SW 1271 (cell line): ENCODE results near the gene DDX52.
A peak's percentile ranks its signal among the peaks of the same experiment; 100 is the strongest.
"Not testable (repeated sequence)": the region's sequence is repeated elsewhere in the genome, so short reads cannot be mapped to it uniquely, and the experiment has no call there.

Experiments
- DNase-seq, 2 experiments: peaks; one replicate each; lab custom pipeline; 2025; lab: John Stamatoyannopoulos, UW

The DDX52 gene, protein sequence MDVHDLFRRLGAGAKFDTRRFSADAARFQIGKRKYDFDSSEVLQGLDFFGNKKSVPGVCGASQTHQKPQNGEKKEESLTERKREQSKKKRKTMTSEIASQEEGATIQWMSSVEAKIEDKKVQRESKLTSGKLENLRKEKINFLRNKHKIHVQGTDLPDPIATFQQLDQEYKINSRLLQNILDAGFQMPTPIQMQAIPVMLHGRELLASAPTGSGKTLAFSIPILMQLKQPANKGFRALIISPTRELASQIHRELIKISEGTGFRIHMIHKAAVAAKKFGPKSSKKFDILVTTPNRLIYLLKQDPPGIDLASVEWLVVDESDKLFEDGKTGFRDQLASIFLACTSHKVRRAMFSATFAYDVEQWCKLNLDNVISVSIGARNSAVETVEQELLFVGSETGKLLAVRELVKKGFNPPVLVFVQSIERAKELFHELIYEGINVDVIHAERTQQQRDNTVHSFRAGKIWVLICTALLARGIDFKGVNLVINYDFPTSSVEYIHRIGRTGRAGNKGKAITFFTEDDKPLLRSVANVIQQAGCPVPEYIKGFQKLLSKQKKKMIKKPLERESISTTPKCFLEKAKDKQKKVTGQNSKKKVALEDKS

DNA sequence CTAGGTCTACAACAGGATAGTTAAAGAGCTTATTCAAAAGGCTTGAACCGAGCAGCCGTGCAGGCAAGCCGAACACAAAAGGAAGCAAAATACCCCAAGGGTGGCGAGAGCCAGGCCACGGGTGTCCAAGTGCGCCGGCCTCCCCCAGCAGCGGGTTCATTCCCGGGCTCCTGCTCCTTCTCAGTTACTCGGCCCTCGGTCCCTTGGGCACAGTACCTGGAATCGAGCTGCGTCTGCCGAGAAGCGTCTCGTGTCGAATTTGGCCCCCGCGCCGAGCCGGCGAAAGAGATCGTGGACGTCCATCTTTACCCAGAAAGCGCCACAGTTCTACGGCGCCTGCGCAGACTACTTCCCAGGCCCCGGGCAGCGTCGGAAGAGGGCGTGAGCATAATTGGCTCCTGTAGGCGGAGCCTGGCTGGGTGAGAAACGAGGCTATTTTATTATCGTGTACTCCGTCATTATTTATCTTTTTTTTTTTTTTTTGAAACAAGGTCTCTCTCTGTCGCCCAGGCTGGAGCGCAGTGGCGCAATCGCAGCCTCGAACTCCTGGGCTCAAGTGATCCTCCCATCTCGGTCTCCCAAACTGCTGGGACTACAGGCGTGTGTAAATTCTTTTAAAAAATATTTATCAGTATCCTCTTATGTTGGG is at the start of gene DDX52:
TSS of gene DDX52 (minus strand) at position 329 of the 649 bp plus-strand sequence. CDS start at position 303, 26 bp downstream.
- peak; percentile 80 to 87 for DNase-seq

DNA sequence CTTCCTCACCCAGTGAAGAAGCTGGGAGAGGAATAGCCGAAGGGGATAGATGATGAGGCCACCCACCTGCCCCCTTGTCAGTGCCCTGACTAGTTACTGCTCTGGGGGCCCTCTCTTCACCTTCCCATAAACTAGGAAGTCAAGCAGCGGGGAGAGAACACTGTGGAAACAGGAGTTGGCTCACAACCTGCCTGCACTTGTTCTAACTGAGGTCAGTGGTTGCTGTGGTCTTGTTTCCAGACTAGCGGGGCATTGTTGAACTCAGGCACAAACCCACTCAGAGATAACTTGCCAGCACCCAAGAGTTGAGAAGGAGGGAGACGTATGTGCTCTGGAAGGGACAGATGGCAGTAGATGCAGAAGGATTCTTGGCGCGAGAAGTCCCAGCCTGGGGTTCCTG is 48.6 kb upstream of the DDX52 start:
- no peak for DNase-seq

DNA sequence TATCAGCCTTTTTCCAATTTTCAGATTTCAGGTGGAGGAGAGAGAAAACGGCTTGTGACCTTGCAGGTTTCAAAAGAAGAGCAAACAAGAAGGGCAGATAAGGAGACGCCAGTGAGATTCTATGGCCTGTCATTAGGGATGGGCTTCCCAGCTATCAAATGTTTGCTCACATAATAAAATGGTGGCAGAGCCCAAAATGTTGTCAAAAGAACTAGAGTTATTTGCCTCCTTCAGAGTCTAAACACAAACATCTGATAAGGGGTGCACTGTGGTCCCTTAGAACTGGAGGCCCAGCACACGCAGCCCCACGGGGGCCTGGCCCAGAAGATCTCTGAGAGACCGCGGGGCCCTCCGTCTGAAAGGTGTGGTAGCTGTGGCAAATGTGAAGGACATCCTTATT is 46.1 kb upstream of the DDX52 start:
- no peak for DNase-seq

DNA sequence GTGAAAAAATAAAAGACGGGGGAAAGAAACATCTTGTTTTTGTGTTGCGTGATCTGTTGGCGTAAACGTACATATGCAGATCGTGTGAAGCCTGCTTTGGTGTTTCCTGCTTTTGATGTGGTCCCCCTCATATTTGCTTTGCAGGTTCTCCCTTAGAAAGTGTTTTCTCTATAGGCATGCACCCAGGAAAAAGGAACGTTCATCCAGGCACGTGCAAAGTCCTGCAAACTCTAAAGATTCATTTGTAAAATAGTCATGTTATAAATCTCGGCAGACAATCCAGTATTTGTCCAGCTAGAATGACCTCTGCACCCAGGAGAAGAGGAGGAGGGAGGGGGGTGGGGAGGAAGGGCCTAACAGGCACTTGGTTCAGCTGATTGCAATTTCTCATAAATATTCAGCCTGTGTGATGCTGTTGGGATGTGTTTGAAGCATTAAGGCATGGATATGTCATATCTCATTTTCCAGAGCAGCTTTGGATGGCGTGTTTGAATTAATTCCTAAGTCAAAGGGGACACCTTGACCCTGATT is 40.3 kb upstream of the DDX52 start:
- no peak for DNase-seq

DNA sequence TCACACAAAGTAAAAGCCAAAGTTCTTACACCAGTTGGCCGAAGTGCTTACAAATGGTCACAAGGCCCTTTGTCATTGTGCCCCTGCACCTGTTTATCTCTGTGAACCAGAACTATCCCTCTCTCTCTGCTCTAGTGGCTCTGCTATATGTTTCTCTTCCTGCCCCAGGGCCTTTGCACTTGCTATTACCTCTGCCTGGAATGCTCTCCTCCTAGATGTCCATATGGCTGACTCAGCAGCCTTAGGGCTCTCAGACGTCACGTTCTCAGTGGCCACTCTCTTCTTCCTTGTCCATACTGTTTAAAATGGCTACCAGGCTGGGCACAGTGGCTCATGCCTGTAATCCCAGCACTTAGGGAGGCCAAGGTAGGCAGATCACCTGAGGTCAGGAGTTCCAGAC is 38.8 kb upstream of the DDX52 start:
- DNase-seq, result no peak

DNA sequence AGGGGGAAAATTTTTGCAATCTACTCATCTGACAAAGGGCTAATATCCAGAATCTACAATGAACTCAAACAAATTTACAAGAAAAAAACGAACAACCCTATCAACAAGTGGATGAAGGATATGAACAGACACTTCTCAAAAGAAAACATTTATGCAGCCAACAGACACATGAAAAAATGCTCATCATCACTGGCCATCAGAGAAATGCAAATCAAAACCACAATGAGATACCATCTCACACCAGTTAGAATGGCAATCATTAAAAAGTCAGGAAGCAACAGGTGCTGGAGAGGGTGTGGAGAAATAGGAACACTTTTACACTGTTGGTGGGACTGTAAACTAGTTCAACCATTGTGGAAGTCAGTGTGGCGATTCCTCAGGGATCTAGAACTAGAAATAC is 36.7 kb upstream of the DDX52 start:
- DNase-seq, result not testable (repeated sequence)

DNA sequence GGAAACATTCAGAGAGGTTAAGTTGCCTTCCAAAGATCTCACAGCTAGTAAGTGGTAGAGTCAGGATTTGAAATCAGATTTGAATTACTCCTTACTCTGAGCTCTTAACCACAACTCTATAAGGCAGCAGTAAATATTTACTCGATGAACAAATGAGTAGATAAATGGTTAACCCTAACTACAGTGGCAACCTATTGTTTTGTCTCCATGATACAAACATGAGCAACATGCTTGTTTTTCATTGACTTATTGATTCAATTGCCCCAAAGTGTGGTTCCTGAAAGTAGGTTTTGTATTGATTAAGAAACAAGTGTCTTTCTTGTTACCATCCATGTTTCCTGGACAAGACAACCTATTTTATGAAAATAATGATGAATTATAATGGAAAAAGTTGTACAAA is 34.8 kb upstream of the DDX52 start:
- no peak for DNase-seq

DNA sequence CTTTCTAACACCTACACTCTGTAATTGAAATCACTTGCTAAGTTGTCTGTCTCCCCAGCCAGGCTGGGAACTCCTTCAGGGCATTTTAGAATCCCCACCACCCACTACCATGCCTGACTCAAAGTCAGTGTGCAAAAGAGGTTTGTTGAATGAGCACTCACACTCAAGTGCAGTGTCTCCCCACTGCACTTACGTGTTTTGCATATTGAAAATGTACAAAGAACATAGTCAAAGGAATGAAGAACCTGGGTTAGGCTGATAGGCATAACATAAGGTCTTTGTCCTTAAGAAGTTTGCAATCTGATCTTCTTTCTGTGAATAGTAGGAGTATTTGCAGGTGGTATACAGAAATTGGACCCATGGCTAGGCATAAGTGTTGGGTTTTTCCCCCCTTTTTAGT is 33.8 kb upstream of the DDX52 start:
- DNase-seq, result no peak

DNA sequence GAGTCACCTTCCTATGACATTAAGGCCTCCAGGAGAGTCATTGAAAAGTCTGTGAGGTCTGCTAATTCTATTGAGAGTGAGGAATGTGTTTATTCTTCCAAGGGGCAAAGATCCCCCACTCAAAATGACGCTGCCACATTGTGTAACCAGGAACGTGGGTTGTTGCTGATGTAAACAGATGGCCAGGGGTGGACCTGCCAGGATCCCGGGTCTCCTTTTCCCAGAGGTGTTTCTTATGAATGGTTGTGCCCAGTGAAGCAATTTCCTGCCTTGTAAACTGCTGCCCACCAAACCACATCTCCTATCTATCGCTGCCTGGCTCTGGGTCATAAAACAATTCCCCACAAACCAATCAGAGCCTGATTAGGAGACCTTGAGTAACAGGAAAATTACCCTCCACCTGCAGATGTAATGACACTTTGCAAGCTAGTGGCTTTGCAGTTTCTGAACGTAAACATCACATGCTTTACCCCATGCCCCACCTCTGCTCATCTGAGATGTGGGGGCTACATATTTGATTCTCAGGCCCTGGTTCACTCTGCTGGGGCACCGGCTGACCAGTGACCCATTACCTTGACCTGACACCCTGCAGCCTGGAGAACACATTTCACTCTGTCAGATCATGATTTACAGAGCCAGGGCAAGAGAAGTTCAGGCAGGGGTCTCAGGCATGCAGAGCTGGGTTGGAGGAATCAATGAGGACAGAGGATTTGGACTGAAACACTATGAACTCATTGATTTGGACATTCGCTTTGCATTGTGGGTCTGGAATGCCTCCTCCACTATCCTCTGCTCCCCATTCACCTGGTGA is 33.1 kb upstream of the DDX52 start:
- DNase-seq, result no peak

DNA sequence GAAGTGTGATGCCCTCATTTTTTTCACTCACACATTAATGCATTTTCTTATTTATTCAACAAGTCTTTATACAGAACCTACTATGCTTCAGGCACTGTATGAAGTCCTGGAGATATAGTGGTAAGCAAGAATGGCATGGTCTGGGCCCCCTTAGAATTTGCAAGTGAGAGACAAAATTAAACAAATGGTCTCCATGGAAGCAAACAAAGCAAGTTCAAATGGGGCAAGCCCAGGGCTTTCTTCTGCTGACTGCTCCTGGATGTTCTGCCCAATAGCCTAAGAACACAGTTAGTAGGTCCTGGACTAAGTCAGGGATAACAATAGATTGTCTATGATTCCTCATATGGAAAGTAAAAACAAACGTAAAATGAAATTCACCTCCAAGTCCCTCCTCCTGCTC is 31.3 kb upstream of the DDX52 start:
- DNase-seq, result no peak

DNA sequence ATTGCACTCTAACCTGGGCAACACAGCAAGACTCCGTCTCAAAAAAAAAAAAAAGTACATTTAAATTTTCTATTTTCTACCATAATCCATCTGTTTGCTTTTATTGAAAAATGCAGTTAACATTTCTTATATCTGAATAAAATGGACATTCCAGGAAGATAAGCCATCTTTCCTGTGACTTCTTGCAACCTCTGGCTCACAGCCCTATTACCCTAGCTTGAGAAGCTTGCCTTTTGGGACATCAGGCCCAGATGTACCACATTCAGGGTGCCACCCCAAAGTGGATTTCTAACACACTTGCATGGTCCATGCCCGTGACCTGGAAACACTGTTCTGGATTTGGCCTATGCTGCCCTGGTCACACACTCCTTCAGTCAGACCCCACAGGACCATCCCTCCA is 30.1 kb upstream of the DDX52 start:
- DNase-seq, result no peak

DNA sequence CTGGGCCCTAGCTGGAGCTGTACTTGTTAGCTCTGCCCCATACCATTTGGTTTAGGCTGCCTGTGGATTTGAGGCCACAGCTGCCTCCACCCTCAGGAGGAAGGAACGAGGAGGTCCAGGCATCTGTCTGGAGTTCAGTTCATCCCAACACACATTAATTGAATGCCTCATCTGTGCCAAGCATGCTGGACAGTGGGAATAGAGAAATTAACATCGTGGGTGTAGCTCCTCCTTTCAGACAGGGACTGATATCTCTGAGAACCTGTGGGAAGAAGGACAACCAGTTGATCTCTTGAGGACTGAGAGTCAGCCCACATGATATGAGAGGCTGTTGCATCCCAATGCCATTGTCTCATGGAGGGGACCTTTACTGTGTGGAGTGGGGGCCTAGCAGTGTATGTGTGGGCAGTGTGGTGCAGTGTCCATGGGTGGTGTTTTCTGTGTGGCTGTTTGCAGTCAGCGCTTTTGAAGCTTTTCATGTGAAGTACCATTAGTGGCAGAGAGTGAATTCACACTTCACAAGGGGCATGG is 29.4 kb upstream of the DDX52 start:
- no peak for DNase-seq

DNA sequence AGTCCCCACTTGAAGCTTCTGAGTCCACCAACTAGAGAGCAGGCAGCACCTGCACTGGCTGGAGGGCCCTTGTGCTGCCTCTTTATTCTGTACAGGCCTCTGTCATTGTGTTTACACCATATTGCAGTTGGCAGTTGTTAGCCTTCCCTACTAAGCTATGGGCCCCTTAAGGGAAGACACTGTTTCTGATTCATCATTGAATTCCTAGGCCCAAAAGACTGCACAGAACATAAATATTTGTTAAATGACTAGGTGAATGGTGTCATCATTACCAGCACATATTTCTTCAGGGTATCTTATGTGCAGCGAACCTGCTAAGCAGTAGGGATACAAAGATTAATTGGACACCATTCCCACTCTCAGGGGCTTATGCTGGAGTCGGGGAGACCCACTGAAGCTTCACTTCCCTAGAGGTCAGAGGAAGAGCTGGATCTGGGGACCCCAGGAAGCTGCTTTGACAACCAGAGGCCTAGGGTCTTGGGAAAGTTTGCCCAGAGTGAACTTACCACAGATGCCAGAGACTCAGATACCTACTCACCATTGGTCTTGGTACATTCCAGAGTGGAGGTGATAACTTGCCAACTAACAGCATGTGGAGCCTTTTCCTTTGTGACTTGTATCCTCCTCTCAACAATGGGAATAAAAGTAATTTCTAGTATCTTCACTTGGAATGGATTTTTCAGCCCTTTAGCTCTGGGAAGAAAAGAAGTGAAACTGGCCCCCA is 28.7 kb upstream of the DDX52 start:
- DNase-seq, result peak; percentile 45 to 69

DNA sequence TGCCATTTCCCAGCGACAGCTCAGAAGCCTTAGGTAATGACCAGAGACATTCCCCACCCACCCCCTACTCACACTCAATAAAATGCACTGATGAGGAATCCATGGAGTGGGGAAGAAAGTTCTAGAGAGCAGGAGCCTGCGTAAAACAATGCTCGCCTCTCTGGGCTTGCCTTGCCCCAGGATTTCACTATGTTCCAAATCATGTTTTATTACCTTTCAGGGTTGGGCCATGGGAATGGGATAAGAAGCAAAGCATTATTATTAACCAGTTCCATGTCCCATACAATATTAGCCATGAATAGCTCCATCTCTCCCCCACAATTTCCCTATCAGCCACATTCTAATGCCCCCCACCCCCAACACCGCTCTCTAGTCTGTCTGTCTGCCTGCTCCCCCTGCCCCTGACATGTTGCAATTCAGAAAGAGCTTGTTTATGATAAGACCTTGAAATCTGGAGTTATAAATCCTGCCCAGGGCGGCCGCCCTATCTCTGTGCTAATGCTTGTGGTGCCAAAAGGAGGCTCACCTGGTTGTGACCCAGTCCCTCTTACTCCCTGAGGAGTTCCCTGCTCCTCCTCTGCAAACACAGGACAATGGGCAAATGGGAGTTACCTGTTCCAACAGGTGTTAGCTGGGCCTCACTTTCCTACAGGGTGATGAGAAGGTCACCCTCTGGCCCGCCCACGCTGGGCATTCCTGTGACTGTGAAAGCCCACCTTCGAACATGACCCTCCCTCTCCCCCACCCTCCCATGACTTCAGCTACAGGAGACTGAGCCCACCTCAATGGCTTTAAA is 28.0 kb upstream of the DDX52 start:
- no peak for DNase-seq

DNA sequence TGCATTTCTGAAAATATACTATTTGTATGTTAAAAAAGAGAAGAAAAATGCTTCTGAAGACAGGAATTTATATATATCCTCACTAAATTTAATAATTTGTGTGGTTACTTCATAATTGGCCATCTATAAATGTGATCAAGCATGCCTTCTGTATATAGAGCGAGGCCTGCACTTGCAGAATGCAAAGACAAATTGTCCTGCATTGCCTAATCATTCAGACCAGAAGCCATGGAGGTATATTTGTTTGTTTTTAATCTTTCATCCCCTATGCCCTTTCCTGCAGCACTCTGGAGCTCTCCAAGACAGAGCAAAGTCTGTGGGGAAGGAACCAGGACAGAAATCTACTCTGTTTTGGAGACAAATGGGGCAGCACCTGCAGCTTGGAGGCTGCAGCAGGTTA is 23.8 kb upstream of the DDX52 start:
- no peak for DNase-seq

DNA sequence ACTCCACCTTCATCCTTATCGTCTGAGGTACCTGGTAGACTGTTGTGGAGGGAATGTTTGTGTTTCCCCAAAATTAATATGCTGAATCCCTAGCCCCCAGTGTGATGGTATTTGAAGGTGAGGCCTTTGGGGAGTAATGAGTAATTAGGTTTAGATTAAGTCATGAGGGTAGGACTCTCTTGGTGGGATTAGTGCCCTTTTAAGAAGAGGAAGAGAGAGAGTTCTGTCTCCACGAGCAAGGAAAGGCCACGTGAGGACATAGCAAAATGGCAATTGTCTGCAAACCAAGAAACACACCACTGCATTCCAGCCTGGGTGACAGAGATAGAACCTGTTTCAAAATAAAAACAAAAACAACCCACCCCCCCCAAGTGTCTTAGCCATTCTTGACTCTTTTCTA is 21.0 kb upstream of the DDX52 start:
- no peak for DNase-seq

DNA sequence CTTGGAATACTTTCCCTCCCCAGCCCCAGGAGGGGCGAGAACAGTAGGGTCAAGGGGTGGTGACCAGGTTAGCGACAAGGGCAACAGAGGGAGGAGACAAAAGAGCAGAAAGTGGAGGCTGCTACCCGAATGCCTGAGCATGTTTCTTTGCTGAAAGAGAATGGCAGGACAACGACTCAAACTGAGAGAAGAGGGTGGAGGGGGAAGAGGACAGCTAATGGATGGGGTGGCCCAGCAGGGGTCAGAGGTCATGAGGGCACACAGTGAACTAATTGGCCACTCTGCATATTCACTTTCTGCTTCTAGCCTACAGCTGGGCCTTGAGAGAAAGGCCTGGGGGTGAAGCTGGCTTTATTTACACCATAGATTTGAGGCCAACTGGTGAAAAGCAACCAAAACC is 19.1 kb upstream of the DDX52 start:
- no peak for DNase-seq

DNA sequence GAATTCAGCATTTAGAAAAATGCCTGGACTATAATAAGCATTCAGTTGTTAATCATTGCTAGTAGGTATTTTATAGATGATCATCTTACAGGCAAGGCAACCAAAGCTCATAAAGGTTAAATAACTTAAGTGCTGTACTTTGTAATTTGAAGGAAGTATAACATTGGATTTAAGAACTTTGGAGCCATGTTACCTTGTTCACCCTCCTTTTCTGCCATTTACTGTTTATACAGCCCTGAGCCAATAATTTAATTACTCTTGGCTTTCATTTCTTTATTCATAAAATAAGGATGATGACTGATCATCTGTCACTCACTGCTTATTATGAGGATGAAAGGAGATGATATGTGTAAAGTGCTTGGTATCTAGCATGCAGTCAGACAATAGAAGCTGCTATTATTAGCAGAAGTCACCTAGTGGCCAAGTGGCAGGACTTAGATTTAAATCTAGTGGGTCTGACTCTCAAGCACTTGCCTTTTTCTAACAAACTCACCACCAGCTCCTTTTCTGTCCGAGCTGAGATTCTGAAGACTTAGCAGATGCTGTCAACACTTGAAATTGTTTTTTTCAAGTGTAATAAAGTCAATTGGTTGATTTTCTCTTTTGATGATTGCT is 18.3 kb upstream of the DDX52 start:
- no peak for DNase-seq

DNA sequence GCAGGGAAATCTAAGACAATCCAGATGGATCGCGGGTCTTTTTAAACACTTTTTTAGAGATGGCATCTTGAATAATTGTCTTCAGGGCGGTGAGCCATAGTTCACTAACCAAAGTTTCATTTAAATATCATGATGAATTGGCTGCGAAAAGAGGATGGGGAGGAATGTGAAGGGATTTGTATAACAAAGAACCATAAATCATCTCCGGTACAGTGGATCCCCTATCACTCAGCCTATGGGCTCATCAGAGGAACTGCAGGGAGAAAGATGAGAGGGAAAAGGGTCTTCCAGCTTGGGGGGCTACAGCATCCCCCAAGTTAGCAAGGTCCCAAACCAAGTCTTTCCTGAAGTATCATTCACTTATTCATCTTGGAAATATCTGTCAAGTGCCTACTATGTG is 16.7 kb upstream of the DDX52 start:
- no peak for DNase-seq

DNA sequence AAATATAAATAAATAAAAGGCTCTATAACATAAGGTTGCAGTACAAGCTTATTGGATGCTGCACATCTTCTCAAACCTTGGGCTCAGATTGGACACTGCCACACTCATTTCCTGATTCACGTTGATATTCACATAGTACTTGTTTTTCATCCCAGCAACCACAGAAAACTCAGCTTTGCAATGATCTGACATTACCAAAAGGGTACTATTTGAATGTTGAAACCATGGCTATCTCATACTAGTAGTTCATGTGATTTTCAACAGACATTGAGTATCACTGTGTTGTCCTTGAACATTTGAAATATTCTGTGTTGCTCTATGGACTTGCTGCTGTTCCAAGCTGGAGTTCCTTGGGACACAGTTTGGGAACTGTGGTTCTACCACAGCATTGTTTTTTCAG is 14.0 kb upstream of the DDX52 start:
- no peak for DNase-seq
